Stimulated activated CD8-positive, alpha-beta memory T cell treated with anti-CD3 and anti-CD28 coated beads, Interleukin-15, amount 100 ng/mL, for 48 hours (primary cell): ENCODE data around the gene NFS1.
"Not testable (repeated sequence)": the region's sequence is repeated elsewhere in the genome, so short reads cannot be mapped to it uniquely, and the experiment has no call there.

Experiments
- DNase-seq, 2 donors: peaks; one replicate each; pipeline ENCODE4 v3.0.0-alpha.2; 2020; ENCODE audit warnings: low read depth in 2 of 2

Gene NFS1

DNA sequence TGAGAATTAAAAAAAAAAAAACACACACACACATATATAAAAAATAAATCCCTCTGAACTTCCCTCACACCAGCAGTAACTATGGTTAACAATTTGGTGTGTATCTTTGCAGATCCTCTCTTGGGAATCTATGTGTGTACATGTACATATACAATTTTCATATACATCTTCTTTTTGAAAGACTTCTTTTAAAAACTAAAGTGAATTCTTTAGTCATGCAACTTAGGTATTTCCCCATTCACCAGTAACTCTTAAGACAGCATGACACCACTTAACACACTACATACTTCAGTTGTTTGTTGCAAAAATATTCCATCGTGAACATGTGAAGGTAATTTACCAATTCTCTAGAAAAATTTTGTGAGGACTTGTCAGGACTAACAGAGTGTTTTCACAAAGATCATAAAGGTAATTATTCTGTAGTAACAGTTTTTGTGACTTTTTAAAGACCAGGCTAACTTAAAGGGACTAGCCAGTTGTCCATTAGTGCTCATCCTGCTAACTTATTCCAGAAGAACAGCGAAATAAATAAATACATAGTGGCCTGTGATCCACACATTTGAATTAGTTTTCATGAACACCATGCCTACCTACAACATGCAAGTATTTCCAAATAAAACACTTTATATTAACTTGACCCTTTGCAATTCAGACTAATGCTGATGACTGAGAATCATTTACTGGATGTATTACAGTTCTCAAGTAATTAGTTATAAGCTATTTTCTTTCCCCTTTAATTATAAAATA, 30.9 kb upstream of the NFS1 start:
- DNase-seq: no peak

GRCh38 chr20:35729283-35729807, 30.2 kb upstream of the NFS1 start:
- no peak for DNase-seq

GRCh38 chr20:35726842-35727711, 27.9 kb upstream of the NFS1 start:
- DNase-seq: no peak

DNA sequence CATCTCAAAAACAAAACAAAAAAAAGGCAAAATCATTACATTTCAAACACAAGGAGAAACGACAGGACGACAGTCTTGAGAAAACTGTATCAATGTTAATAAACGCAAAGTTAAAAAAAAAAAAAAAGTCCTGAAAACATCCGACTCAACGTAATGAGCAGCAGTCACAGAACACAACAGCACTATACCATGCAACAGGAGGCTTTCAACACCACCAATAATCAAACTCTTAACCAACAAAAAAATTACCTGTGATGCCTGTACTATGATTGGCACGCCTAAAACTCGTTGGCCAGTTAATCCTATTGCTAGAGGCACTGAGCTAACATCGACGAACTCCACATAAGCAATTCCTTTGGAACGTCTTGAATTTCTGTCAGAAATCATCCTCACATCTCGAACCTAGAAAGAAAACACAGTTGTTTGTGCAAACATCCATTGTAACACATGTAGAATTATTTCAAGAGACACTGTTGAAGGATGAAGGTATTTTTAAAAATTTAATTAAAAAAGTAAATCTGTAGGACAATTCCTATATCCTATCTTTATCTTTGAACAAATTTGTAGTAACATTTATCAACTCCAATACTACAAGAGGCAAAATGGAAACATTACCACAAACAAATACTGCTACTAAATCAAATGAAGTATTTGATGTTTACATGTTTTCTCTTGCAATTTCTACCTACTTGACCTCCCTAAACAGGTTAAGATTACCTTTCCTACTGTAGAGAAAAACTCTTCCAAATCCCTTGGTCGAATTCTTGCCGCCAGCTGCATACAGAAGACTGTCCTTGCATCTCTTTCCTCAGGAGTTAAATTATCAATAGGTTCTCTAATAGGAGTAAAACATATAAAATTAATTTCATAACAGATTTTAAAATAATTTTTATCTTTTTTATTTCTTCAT, 25.4 kb upstream of the NFS1 start:
- DNase-seq: no peak

- DNase-seq: not testable (repeated sequence)
Measured at GRCh38 chr20:35723652-35724320, 24.6 kb upstream of the NFS1 start.

DNA sequence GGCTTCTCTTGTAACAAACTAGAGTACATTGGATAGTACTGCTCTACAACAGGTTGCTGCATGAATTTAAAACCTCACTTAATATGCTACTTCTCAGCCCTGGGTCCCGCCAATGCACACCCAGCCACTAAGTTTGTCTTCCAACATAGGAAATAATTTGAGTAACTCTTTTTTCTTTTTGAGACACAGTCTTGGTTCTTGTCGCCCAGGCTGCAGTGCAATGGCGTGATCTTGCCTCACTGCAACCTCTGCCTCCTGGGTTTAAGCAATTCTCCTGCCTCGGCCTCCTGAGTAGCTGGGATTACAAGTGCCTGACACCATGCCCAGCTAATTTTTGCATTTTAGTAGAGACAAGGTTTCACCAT, 24.1 kb upstream of the NFS1 start:
- not testable (repeated sequence) for DNase-seq

DNA sequence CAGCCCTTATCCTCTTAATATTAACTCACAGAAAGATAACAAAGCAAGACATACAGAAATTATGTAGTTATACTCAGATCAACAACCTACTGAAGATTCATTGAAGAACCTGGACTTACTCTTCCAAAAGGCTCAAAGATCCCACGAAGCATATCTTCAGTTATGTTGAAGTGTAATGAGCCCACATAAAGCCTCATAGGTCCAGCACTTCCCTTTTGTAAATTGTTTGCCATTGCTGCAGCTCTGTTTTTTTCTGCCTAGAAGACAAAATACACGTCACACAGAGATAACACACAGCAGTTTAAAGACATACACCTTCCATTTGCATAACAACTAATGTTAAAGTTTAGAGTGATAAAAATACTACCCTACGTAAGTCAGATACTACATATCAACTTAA, 22.5 kb upstream of the NFS1 start:
- no peak for DNase-seq

DNA sequence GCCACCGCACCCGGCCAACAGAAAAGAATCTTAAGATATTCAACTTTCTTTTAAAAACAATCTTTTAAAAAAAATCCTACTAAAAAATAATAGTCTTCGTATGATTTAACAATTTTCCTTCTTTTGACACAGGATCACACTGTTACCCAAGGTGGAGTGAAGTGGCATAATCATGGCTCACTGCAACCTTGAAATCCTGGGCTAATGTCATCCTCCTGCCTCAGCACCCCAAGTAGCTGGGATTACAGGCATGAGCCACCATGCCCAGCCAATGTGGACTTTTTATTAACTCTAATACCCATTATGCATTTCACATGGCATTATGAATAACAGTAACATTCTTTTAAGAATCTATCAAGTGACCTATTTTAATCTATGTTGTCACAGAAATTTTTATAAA, 22.1 kb upstream of the NFS1 start:
- no peak for DNase-seq

DNA sequence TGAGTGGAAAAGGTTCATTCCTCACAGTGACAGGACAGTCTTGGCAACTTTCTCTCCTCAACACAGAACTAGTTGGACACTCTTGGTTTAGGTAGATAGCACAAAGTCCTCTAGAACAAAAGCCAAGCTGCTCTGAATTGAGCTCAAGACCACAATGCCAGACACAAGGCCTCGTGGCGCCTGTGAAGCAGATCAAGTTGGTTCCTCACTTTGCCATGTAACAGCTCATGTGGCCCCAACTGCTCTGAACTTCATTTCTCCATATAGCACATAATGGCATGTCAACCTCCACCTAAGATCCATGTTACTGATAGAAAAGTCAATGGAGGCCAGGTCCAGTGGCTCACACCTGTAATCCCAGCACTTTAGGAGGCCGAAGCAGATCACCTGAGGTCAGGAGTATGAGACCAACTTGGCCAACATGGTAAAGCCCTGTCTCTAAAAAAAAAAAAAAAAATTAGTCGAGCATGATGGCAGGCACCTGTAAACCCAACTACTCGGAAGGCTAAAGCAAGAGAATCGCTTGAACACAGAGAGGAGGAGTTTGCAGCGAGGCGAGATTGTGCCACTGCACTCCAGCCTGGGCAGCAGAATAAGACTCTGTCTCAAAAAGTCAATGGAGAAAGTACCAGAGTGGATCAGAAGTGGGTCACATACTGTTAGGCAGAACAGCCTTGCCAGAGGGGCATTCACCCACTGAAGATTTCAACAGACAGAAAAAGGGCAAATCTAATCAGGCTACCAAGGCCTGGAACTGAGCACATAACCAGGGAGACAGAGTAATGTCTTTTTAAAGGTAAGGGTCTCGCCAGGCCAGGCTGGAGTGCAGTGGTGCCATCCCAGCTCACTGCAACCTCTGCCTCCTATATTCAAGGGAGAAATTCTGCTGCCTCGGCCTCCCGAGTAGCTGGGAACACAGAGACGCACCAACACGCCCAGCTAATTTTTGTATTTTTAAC, 21.3 kb upstream of the NFS1 start:
- DNase-seq: no peak

DNA sequence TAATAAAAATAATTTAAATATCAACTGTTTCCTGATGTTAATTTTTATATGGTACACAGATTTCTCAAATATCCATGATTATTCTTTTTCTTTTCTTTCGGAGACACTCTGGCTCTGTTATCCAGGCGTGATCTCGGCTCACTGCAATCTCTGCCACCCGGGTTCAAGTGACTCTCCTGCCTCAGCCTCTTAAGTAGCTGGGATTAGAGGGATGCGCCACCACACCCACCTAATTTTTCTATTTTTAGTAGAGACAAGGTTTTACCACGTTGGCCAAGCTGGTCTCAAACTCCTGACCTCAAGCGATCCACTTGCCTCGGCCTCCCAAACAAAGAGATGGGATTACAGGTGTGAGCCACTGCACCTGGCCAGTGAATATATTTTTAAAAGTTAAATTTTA, 20.6 kb upstream of the NFS1 start:
- no peak for DNase-seq

GRCh38 chr20:35718972-35719635, 20.0 kb upstream of the NFS1 start:
- DNase-seq: no peak

GRCh38 chr20:35718321-35718720, 19.2 kb upstream of the NFS1 start:
- not testable (repeated sequence) for DNase-seq

- no peak for DNase-seq
Measured at GRCh38 chr20:35716330-35716729, 17.2 kb upstream of the NFS1 start.

- no peak for DNase-seq
Measured at GRCh38 chr20:35715652-35716051, 16.5 kb upstream of the NFS1 start.

GRCh38 chr20:35714127-35714526, 15.0 kb upstream of the NFS1 start:
- no peak for DNase-seq

GRCh38 chr20:35713120-35713519, 14.0 kb upstream of the NFS1 start:
- not testable (repeated sequence) for DNase-seq

GRCh38 chr20:35711588-35712209, 12.5 kb upstream of the NFS1 start:
- DNase-seq: no peak

DNA sequence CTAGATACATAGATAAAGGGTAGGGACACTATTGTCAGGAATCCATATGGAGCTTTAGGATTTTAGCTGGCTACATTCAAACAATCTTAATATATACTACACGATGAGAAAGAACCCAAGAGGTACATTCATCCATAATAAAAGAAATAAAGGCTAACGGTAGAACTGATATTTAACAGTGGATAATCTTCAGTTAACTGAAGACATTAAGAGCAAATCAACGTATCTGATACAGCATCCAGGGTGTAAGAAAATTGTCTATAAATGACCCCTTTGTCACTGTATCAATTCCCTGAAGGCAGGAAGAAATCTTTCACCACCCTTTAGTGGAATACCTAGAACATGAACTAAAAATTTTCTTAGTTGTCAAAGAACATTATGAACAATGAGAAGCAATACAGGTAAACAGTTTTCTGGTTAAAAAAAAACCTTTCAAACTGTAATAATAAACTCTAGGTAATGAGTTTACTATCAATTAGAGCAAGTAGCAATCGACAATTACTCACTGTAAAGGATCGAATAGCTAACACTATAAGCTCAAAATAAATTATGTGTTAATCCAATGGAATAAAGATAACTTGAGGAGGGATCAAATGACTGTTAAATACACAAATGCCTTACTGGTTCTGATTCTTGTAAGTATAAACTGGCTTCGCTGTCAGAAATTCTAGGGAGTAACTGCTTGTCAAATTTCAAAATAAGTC, 11.9 kb upstream of the NFS1 start:
- no peak for DNase-seq
